Stimulated activated CD8-positive, alpha-beta memory T cell treated with anti-CD3 and anti-CD28 coated beads, Interleukin-4, amount 100 ng/mL, for 48 hours (primary cell): ENCODE data around the gene CPSF4L.

ENCODE experiments used
- DNase-seq: peaks from one replicate; pipeline ENCODE4 v3.0.0-alpha.2; 2020

The CPSF4L gene

GRCh38 chr17:73231395-73231794 lies 30.3 kb downstream of the CPSF4L start:
- DNase-seq, result peak; percentile 33

GRCh38 chr17:73230088-73230487 lies 31.6 kb downstream of the CPSF4L start:
- no peak for DNase-seq

- peak; percentile 33 for DNase-seq
Measured at GRCh38 chr17:73228748-73229236, 32.9 kb downstream of the CPSF4L start.

- no peak for DNase-seq
Measured at GRCh38 chr17:73227944-73228343, 33.7 kb downstream of the CPSF4L start.

- no peak for DNase-seq
Measured at GRCh38 chr17:73227379-73227778, 34.3 kb downstream of the CPSF4L start.

GRCh38 chr17:73226556-73227172 lies 35.0 kb downstream of the CPSF4L start:
- no peak for DNase-seq

GRCh38 chr17:73224663-73225305 lies 36.9 kb downstream of the CPSF4L start:
- DNase-seq, result no peak

- DNase-seq, result no peak
Measured at GRCh38 chr17:73224237-73224636, 37.4 kb downstream of the CPSF4L start.

- DNase-seq, result no peak
Measured at GRCh38 chr17:73223626-73224230, 38.0 kb downstream of the CPSF4L start.

- DNase-seq, result no peak
Measured at GRCh38 chr17:73215447-73215846, 46.2 kb downstream of the CPSF4L start.

- no peak for DNase-seq
Measured at GRCh38 chr17:73214851-73215250, 46.8 kb downstream of the CPSF4L start.

GRCh38 chr17:73214008-73214407 lies 47.7 kb downstream of the CPSF4L start:
- DNase-seq, result no peak

GRCh38 chr17:73211745-73212144 lies 49.9 kb downstream of the CPSF4L start:
- DNase-seq, result peak; percentile 68

- DNase-seq, result no peak
Measured at GRCh38 chr17:73210002-73210678, 51.5 kb downstream of the CPSF4L start.

- no peak for DNase-seq
Measured at GRCh38 chr17:73209436-73209835, 52.2 kb downstream of the CPSF4L start.

GRCh38 chr17:73208139-73208827 lies 53.4 kb downstream of the CPSF4L start:
- DNase-seq, result no peak

- DNase-seq, result no peak
Measured at GRCh38 chr17:73205459-73205961, 56.2 kb downstream of the CPSF4L start.

- peak; percentile 40 for DNase-seq
Measured at GRCh38 chr17:73203788-73204479, 57.7 kb downstream of the CPSF4L start.

- DNase-seq, result no peak
Measured at GRCh38 chr17:73203135-73203787, 58.4 kb downstream of the CPSF4L start.

- no peak for DNase-seq
Measured at GRCh38 chr17:73201215-73202069, 60.2 kb downstream of the CPSF4L start.

GRCh38 chr17:73200476-73200875 lies 61.2 kb downstream of the CPSF4L start:
- DNase-seq, result no peak
